ENCODE results near the gene ZNF23. TPM values are rescaled to one million over a fixed set of nuclear protein-coding genes. Genes with fewer than 3 reads are reported as not detected.

The ZNF23 gene
- total and polyA plus RNA-seq, 4 donors, result 10.0 to 13.8 (median 11.7) TPM

- Histone ChIP-seq H3K27me3 (ENCODE audit: control insufficient read depth in 1 of 2, insufficient read depth in 2 of 2, low read length in 1 of 2) (no peaks in the 10 kb centered on the region), H3K36me3 (ENCODE audit: control insufficient read depth in 1 of 2, insufficient read depth in 2 of 2, low read length in 1 of 2) (no peaks in the 10 kb centered on the region), H3K27ac (ENCODE audit: low read depth in 1 of 2, low read length in 2 of 2) (no peak overlapping the region), H3K9me3 (ENCODE audit: control insufficient read depth, low read length) (peaks cover 5% of the 10 kb centered on the region), H3K4me1 (ENCODE audit: control insufficient read depth in 1 of 2, insufficient read depth in 2 of 2, low read length in 2 of 2) (no peaks in the 10 kb centered on the region), H3K4me3 (ENCODE audit: low read length in 2 of 2) (no peak overlapping the region)
- WGBS, 2 donors, result 69 to 71% methylated on average over 25 of the region's 25 CpGs
- DNase-seq (no peak), ATAC-seq (ENCODE audit: low FRiP score) (no peak)
- intact Hi-C loops (cut with DNase I), result no loop called here
Measured at GRCh38 chr16:71440669-71441347, 21.2 kb downstream of the ZNF23 start.

DNA sequence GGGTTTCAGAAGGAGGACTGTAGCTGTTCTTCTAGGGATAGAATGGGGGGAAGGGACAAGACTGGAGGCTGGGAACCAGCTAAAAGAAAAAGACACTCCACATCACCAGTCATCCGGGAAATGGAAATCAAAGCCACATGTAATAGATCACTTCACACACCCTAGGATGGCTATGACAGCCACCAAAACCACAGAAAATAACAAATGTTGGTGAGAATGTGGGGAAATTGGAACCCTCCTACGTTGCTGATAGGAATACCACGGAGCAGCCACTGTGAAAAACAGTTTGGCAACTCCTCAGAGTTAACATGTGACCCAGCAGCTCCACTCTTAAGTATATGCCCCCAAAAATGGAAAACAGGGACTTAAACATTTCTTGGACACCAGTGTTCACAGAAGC is 22.5 kb downstream of the ZNF23 start:
- H3K27me3 ChIP-seq (ENCODE audit: control insufficient read depth in 1 of 2, insufficient read depth in 2 of 2, low read length in 1 of 2), result no peaks in the 10 kb centered on the region
- no peak for DNase-seq

DNA sequence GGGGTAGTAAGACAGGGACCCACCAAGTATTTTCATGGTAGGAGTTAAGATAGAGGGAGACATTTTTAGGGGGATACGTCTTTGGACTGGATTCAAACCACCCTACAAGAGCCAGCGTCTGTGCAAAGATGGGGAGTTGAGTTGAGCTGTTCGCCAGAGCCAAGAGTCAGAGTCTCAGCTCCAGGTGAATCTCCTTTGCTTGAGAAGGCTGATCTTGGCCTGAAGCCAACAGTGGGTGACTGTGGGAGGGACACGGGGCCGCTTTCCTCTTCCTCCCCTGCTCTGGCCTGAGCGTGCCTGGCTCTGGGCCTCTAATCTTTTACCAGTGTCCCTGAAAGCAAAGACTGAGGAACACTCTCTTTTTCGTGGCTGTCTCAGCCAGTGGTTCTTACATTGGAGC is 25.6 kb downstream of the ZNF23 start:
- no peak for ATAC-seq (ENCODE audit: low FRiP score)
- intact Hi-C loops (cut with DNase I), result no loop called here
- no peak overlapping the region for H3K27ac ChIP-seq (ENCODE audit: low read depth in 1 of 2, low read length in 2 of 2)
- H3K27me3 ChIP-seq (ENCODE audit: control insufficient read depth in 1 of 2, insufficient read depth in 2 of 2, low read length in 1 of 2), result no peaks in the 10 kb centered on the region
- 75 to 80% methylated on average over 7 of the region's 7 CpGs for WGBS, 2 donors
- H3K9me3 ChIP-seq (ENCODE audit: control insufficient read depth, low read length), result no peaks in the 10 kb centered on the region
- H3K4me1 ChIP-seq (ENCODE audit: control insufficient read depth in 1 of 2, insufficient read depth in 2 of 2, low read length in 2 of 2), result no peaks in the 10 kb centered on the region
- H3K4me3 ChIP-seq (ENCODE audit: low read length in 2 of 2), result no peak overlapping the region
- H3K36me3 ChIP-seq (ENCODE audit: control insufficient read depth in 1 of 2, insufficient read depth in 2 of 2, low read length in 1 of 2), result no peaks in the 10 kb centered on the region
- no peak for DNase-seq

More for the DNA sequence above, 22.5 kb downstream of the ZNF23 start:
- Histone ChIP-seq H3K27ac (ENCODE audit: low read depth in 1 of 2, low read length in 2 of 2) (no peak overlapping the region), H3K4me3 (ENCODE audit: low read length in 2 of 2) (no peak overlapping the region), H3K36me3 (ENCODE audit: control insufficient read depth in 1 of 2, insufficient read depth in 2 of 2, low read length in 1 of 2) (no peaks in the 10 kb centered on the region), H3K4me1 (ENCODE audit: control insufficient read depth in 1 of 2, insufficient read depth in 2 of 2, low read length in 2 of 2) (no peaks in the 10 kb centered on the region), H3K9me3 (ENCODE audit: control insufficient read depth, low read length) (peaks cover 5% of the 10 kb centered on the region)
- 20 to 43% methylated on average over 3 of the region's 3 CpGs for WGBS, 2 donors
- no peak for ATAC-seq (ENCODE audit: low FRiP score)
- intact Hi-C loops (cut with DNase I), result no loop called here

DNA sequence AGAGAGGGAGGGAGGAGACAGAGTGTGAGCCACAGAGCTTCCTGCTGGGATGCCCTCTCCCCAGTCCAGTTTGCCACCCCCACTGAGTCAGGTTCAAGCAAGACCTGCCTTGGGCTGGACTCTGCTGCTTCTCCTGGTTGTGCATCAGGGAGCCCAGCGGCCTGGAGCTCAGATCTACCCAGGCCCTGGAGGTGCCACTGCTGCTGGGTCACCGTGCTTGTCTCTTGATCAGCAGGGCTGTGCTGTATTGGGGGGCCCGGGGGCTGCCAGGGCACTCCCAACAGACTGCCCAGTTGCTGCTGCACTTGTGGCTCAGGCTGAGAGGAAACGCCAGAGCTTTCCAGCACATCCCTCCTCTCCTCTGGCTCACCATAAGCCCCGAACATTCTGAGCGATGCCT is 29.1 kb downstream of the ZNF23 start:
- 66 to 73% methylated on average over 6 of the region's 6 CpGs for WGBS, 2 donors
- DNase-seq (peak in 1 of 2 donors; percentile 33), ATAC-seq (ENCODE audit: low FRiP score) (no peak)
- Histone ChIP-seq H3K27me3 (ENCODE audit: control insufficient read depth in 1 of 2, insufficient read depth in 2 of 2, low read length in 1 of 2) (peaks cover 0 to 1% of the 10 kb centered on the region in 2 donors), H3K27ac (ENCODE audit: low read depth in 1 of 2, low read length in 2 of 2) (no peak overlapping the region), H3K4me1 (ENCODE audit: control insufficient read depth in 1 of 2, insufficient read depth in 2 of 2, low read length in 2 of 2) (no peaks in the 10 kb centered on the region), H3K4me3 (ENCODE audit: low read length in 2 of 2) (no peak overlapping the region), H3K9me3 (ENCODE audit: control insufficient read depth, low read length) (no peaks in the 10 kb centered on the region), H3K36me3 (ENCODE audit: control insufficient read depth in 1 of 2, insufficient read depth in 2 of 2, low read length in 1 of 2) (no peaks in the 10 kb centered on the region)
- intact Hi-C loops (cut with DNase I), result no loop called here

- intact Hi-C loops (cut with DNase I), result no loop called here
- WGBS, 2 donors, result 91 to 96% methylated on average over 9 of the region's 9 CpGs
- Histone ChIP-seq H3K9me3 (ENCODE audit: control insufficient read depth, low read length) (peaks cover 2% of the 10 kb centered on the region), H3K27ac (ENCODE audit: low read depth in 1 of 2, low read length in 2 of 2) (no peak overlapping the region), H3K36me3 (ENCODE audit: control insufficient read depth in 1 of 2, insufficient read depth in 2 of 2, low read length in 1 of 2) (no peaks in the 10 kb centered on the region), H3K27me3 (ENCODE audit: control insufficient read depth in 1 of 2, insufficient read depth in 2 of 2, low read length in 1 of 2) (peaks cover 0 to 1% of the 10 kb centered on the region in 2 donors), H3K4me1 (ENCODE audit: control insufficient read depth in 1 of 2, insufficient read depth in 2 of 2, low read length in 2 of 2) (no peaks in the 10 kb centered on the region), H3K4me3 (ENCODE audit: low read length in 2 of 2) (no peak overlapping the region)
- ATAC-seq (ENCODE audit: low FRiP score) (no peak), DNase-seq (no peak)
Measured at GRCh38 chr16:71431991-71432390, 30.1 kb downstream of the ZNF23 start.

DNA sequence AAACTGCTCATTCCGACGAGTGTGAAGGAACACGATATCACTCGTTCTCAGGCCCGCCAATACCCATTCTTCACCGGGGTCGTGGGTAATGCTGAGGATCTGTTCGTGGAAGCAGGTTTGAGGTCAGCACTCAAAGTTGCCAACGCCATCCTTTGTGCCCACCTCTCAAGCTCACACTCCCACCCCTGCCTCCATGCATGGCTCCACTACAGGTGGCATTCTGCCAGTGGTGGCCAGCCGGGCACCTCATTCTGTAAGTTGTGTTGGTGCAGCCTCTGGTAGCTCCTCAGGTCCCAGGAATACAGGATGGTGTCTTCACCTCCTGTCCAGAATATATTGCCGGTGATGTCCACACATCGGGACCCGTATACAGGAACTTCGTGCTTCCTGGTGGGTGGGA is 30.9 kb downstream of the ZNF23 start:
- DNase-seq (no peak), ATAC-seq (ENCODE audit: low FRiP score) (no peak)
- Histone ChIP-seq H3K27ac (ENCODE audit: low read depth in 1 of 2, low read length in 2 of 2) (no peak overlapping the region), H3K36me3 (ENCODE audit: control insufficient read depth in 1 of 2, insufficient read depth in 2 of 2, low read length in 1 of 2) (no peaks in the 10 kb centered on the region), H3K4me1 (ENCODE audit: control insufficient read depth in 1 of 2, insufficient read depth in 2 of 2, low read length in 2 of 2) (no peaks in the 10 kb centered on the region), H3K27me3 (ENCODE audit: control insufficient read depth in 1 of 2, insufficient read depth in 2 of 2, low read length in 1 of 2) (peaks cover 0 to 1% of the 10 kb centered on the region in 2 donors), H3K9me3 (ENCODE audit: control insufficient read depth, low read length) (peaks cover 2% of the 10 kb centered on the region), H3K4me3 (ENCODE audit: low read length in 2 of 2) (no peak overlapping the region)
- 86 to 87% methylated on average over 14 of the region's 14 CpGs for WGBS, 2 donors
- intact Hi-C loops (cut with DNase I), result no loop called here

DNA sequence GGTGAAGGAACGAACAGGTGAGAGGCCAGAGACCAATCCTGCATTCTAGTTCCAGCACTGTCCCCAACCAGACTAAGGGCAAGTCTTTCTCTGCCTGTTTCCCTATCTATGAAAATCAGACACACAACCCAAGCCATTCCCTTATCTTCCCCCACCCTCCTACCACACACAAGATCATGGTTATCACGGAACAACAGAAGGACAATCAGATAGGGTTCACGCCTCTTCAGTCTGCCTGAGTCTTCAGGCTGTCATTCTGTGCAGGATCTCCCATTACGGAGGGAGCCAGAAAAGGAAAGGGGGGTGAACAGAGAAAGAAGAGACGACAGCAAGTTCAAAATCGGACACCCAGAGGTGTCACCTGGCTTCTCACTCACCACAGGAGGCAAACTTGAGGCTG is 31.3 kb downstream of the ZNF23 start:
- 75 to 80% methylated on average over 6 of the region's 6 CpGs for WGBS, 2 donors
- H3K9me3 ChIP-seq (ENCODE audit: control insufficient read depth, low read length), result peaks cover 2% of the 10 kb centered on the region
- H3K4me1 ChIP-seq (ENCODE audit: control insufficient read depth in 1 of 2, insufficient read depth in 2 of 2, low read length in 2 of 2), result no peaks in the 10 kb centered on the region
- H3K27ac ChIP-seq (ENCODE audit: low read depth in 1 of 2, low read length in 2 of 2), result no peak overlapping the region
- DNase-seq (no peak), ATAC-seq (ENCODE audit: low FRiP score) (no peak)
- no peak overlapping the region for H3K4me3 ChIP-seq (ENCODE audit: low read length in 2 of 2)
- intact Hi-C loops (cut with DNase I), result no loop called here
- H3K27me3 ChIP-seq (ENCODE audit: control insufficient read depth in 1 of 2, insufficient read depth in 2 of 2, low read length in 1 of 2), result peaks cover 0 to 1% of the 10 kb centered on the region in 2 donors
- no peaks in the 10 kb centered on the region for H3K36me3 ChIP-seq (ENCODE audit: control insufficient read depth in 1 of 2, insufficient read depth in 2 of 2, low read length in 1 of 2)

DNA sequence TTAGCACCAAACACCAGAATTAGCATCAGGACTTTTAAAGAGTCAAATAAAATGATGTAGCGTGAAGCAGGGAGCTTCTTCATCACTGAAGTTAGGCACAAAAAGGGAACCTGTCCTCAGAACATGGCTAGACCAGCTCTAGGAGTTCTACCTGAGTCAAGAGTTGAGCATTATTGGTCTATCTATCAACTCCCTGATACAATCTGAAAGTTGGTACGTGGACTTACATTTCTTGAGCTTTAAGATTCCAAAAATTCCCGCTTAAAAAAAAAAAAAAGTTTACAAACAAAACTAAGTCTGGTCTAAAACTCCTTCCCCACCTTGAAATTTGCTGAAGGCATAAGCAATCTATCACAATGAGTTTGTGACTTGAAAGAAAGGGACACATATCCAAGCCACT is 32.5 kb downstream of the ZNF23 start:
- H3K27ac ChIP-seq (ENCODE audit: low read depth in 1 of 2, low read length in 2 of 2), result no peak overlapping the region
- intact Hi-C loops (cut with DNase I), result no loop called here
- 73 to 77% methylated on average over 3 of the region's 3 CpGs for WGBS, 2 donors
- H3K36me3 ChIP-seq (ENCODE audit: control insufficient read depth in 1 of 2, insufficient read depth in 2 of 2, low read length in 1 of 2), result no peaks in the 10 kb centered on the region
- ATAC-seq (ENCODE audit: low FRiP score) (no peak), DNase-seq (no peak)
- peaks cover 0 to 1% of the 10 kb centered on the region in 2 donors for H3K27me3 ChIP-seq (ENCODE audit: control insufficient read depth in 1 of 2, insufficient read depth in 2 of 2, low read length in 1 of 2)
- peaks cover 2% of the 10 kb centered on the region for H3K9me3 ChIP-seq (ENCODE audit: control insufficient read depth, low read length)
- no peaks in the 10 kb centered on the region for H3K4me1 ChIP-seq (ENCODE audit: control insufficient read depth in 1 of 2, insufficient read depth in 2 of 2, low read length in 2 of 2)
- no peak overlapping the region for H3K4me3 ChIP-seq (ENCODE audit: low read length in 2 of 2)

DNA sequence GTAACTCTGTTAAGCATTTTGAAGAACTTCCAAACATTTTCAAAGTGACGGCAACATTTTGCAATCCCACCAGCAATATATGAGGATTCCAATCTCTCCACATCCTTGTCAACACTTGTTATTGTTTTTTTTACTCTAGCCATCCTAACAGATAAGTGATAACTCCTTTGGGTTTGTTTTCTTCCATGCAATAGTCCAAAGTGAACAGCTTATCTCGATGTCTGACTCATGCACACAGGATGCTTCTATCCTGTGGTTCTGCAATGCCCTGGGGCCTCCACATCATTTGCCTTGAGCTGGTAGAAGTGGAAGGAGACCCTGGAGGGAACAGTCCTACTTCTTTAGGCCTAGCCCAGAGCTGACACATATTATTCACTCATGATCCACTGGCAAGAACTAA is 33.2 kb downstream of the ZNF23 start:
- Histone ChIP-seq H3K27ac (ENCODE audit: low read depth in 1 of 2, low read length in 2 of 2) (no peak overlapping the region), H3K4me1 (ENCODE audit: control insufficient read depth in 1 of 2, insufficient read depth in 2 of 2, low read length in 2 of 2) (no peaks in the 10 kb centered on the region), H3K27me3 (ENCODE audit: control insufficient read depth in 1 of 2, insufficient read depth in 2 of 2, low read length in 1 of 2) (peaks cover 0 to 1% of the 10 kb centered on the region in 2 donors), H3K9me3 (ENCODE audit: control insufficient read depth, low read length) (peaks cover 2% of the 10 kb centered on the region), H3K4me3 (ENCODE audit: low read length in 2 of 2) (no peak overlapping the region), H3K36me3 (ENCODE audit: control insufficient read depth in 1 of 2, insufficient read depth in 2 of 2, low read length in 1 of 2) (no peaks in the 10 kb centered on the region)
- ATAC-seq (ENCODE audit: low FRiP score) (no peak), DNase-seq (no peak)
- WGBS, 2 donors, result 82% methylated on average over 2 of the region's 2 CpGs
- intact Hi-C loops (cut with DNase I), result no loop called here
